HEK293T (cell line): ENCODE measurements around the gene TASOR2.

Experiments used
- CTCF ChIA-PET: fragments of 350-600 bp; formaldehyde crosslinking; extraction: SDS; loops from one replicate; lab custom pipeline; 2021; ENCODE audit warnings: antibody characterized with exemption, inconsistent platforms; lab: Yijun Ruan, JAX
- POLR2A ChIA-PET: fragments of 350-600 bp; formaldehyde crosslinking; extraction: SDS; loops from one replicate; lab custom pipeline; 2020; ENCODE audit warnings: antibody characterized with exemption, inconsistent platforms; lab: Yijun Ruan, JAX
- DNase-seq: peaks from one replicate; pipeline ENCODE4 v3.0.0; 2012; ENCODE audit warnings: mixed read lengths; ENCODE audit errors: extremely low spot score
- ARNT ChIP-seq: fragments of 450-650 bp; IDR thresholded peaks from 2 replicates; pipeline ENCODE4 v1.6.1; 2017; ENCODE audit warnings: mild to moderate bottlenecking
- BHLHE40 ChIP-seq: fragments of 450-650 bp; IDR thresholded peaks from 2 replicates; pipeline ENCODE4 v1.6.1; 2016; ENCODE audit warnings: mild to moderate bottlenecking, moderate library complexity, borderline replicate concordance
- CTBP1 ChIP-seq: fragments of 450-650 bp; IDR thresholded peaks from 2 replicates; pipeline ENCODE4 v1.6.1; 2016; ENCODE audit warnings: borderline replicate concordance
- ELF4 ChIP-seq: fragments of 450-650 bp; IDR thresholded peaks from 2 replicates; pipeline ENCODE4 v1.6.1; 2017; ENCODE audit warnings: antibody characterized with exemption
- FOXA1 ChIP-seq: fragments of 450-650 bp; IDR thresholded peaks from 2 replicates; pipeline ENCODE4 v1.6.1; 2016; ENCODE audit warnings: mild to moderate bottlenecking
- FOXK2 ChIP-seq: fragments of 450-650 bp; IDR thresholded peaks from 2 replicates; pipeline ENCODE4 v1.6.1; 2016; ENCODE audit warnings: mild to moderate bottlenecking
- FOXM1 ChIP-seq: fragments of 450-650 bp; IDR thresholded peaks from 2 replicates; pipeline ENCODE4 v1.6.1; 2017; ENCODE audit warnings: mild to moderate bottlenecking, borderline replicate concordance
- HDGF ChIP-seq: fragments of 450-650 bp; IDR thresholded peaks from 2 replicates; pipeline ENCODE4 v1.6.1; 2017; ENCODE audit warnings: antibody characterized with exemption, borderline replicate concordance
- L3MBTL2 ChIP-seq: fragments of 450-650 bp; conservative IDR thresholded peaks from 2 replicates; pipeline ENCODE4 v1.6.1; 2016; ENCODE audit warnings: mild to moderate bottlenecking
- LEF1 ChIP-seq: fragments of 450-650 bp; IDR thresholded peaks from 2 replicates; pipeline ENCODE4 v1.6.1; 2017; ENCODE audit warnings: mild to moderate bottlenecking, borderline replicate concordance
- NFRKB ChIP-seq: fragments of 450-650 bp; IDR thresholded peaks from 2 replicates; pipeline ENCODE4 v1.6.1; 2016; ENCODE audit warnings: mild to moderate bottlenecking, moderate library complexity
- SP1 ChIP-seq: fragments of 450-650 bp; IDR thresholded peaks from 2 replicates; pipeline ENCODE4 v1.6.1; 2017
- SUZ12 ChIP-seq: fragments of 450-650 bp; IDR thresholded peaks from 2 replicates; pipeline ENCODE4 v1.6.1; 2016; ENCODE audit warnings: mild to moderate bottlenecking
- TARDBP ChIP-seq: fragments of 450-650 bp; IDR thresholded peaks from 2 replicates; pipeline ENCODE4 v1.6.1; 2016
- ZNF384 ChIP-seq: fragments of 450-650 bp; IDR thresholded peaks from 2 replicates; pipeline ENCODE4 v1.6.1; 2016
- TF ChIP-seq, protein P1 (sequence below): fragments of 450-650 bp; IDR thresholded peaks from 2 replicates; pipeline ENCODE4 v1.6.1; 2016

The TASOR2 gene

DNA sequence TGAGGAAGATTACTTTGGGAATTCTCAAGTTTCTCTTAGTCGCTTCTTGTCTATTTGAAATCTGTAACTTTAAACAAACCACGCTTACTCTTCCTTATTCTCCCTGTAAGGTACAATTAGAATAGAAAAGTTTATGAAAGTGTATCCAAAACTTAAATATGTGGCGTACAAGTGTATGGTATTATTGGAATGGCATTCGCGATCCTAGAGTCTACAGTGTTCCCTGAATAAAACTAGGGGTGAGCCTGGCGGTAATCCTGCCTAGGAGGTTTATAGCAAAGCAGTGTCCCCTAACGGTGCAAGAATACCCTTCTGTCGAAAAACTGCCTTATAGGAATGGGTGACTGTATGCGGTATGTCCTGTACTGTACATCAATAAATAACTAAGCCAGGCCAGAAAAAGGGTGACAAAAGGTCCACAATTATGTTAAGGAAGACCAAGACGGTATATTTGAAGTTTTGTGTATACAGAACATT lies 1.2 kb downstream of the TASOR2 start:
- ChIA-PET CTCF (no interaction called here), POLR2A (no interaction called here)
- no peak for TF ChIP-seq HDGF
- no peak for TF ChIP-seq FOXK2
- TF ChIP-seq ZNF384: no peak
- no peak for TF ChIP-seq CTBP1
- TF ChIP-seq, protein P1, sequence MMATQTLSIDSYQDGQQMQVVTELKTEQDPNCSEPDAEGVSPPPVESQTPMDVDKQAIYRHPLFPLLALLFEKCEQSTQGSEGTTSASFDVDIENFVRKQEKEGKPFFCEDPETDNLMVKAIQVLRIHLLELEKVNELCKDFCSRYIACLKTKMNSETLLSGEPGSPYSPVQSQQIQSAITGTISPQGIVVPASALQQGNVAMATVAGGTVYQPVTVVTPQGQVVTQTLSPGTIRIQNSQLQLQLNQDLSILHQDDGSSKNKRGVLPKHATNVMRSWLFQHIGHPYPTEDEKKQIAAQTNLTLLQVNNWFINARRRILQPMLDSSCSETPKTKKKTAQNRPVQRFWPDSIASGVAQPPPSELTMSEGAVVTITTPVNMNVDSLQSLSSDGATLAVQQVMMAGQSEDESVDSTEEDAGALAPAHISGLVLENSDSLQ: no peak
- no peak for TF ChIP-seq FOXA1
- TF ChIP-seq LEF1: no peak
- TF ChIP-seq BHLHE40: no peak
- no peak for TF ChIP-seq ELF4
- no peak for TF ChIP-seq NFRKB
- TF ChIP-seq ARNT: no peak
- TF ChIP-seq FOXM1: no peak
- no peak for TF ChIP-seq L3MBTL2
- no peak for TF ChIP-seq SUZ12
- TF ChIP-seq SP1: no peak
- no peak for TF ChIP-seq TARDBP
- DNase-seq: no peak

DNA sequence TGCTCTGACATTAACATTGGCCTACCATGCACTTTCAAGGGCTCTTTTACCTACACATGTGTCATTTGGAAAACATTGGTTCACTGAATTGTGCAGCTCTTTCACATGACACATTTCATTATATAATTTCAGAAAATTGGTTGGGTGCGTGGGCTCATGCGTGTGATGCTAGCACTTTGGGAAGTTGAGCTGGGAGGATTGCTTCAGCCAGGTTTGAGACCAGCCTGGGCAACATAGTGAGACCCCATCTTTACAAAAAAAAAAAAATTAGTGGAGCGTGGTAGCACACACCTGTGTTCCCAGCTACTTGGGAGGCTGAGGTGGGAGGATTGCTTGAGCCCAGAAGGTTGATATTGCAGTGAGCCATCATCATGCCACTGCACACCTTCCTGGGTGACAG lies 3.9 kb downstream of the TASOR2 start:
- ChIA-PET CTCF (interaction anchor here (0.7 to 1.0 kb wide), 2 partner anchors 123 to 774 kb away, joined by 3 to 4 read pairs; no protein-coding TSS in a partner anchor), POLR2A (interaction anchor here (0.7 to 1.1 kb wide), 2 partner anchors 14 to 125 kb away, joined by 3 read pairs; partner anchors contain the start of gene GDI2)
- no peak for TF ChIP-seq FOXK2
- no peak for TF ChIP-seq BHLHE40
- no peak for TF ChIP-seq ELF4
- TF ChIP-seq HDGF: no peak
- TF ChIP-seq ARNT: no peak
- TF ChIP-seq NFRKB: no peak
- no peak for TF ChIP-seq LEF1
- TF ChIP-seq FOXA1: no peak
- TF ChIP-seq L3MBTL2: no peak
- TF ChIP-seq TARDBP: no peak
- TF ChIP-seq CTBP1: no peak

DNA sequence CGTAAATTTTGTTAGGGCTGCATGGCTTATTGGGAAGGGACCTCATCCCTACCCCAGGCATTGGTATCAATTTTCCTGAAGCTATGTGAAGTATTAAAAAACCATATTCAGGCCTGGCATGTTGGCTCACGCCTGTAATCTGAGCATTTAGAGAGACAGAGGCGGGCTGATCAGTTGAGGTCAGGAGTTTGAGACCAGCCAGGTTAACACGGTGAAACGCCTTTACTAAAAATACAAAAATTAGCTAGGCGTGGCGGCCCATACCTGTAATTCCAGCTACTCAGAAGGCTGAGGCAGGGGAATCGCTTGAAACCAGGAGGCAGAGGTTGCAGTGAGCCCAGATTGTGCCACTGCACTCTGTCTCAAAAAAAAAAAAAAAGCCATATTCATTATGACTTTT lies 7.1 kb downstream of the TASOR2 start:
- TF ChIP-seq FOXM1 (no peak), HDGF (no peak), ZNF384 (no peak), SUZ12 (no peak), CTBP1 (no peak), BHLHE40 (no peak), LEF1 (no peak), ELF4 (no peak), SP1 (no peak), NFRKB (no peak), FOXA1 (no peak), L3MBTL2 (no peak), FOXK2 (no peak), ARNT (no peak), TARDBP (no peak)
- TF ChIP-seq, protein P1: no peak
- ChIA-PET POLR2A (interaction anchor here (1.3 to 1.5 kb wide), 2 partner anchors 10 to 69 kb away, joined by 3 to 5 read pairs; no protein-coding TSS in a partner anchor), CTCF (interaction anchor here (0.6 to 0.7 kb wide), 2 partner anchors 8 to 69 kb away, joined by 3 to 4 read pairs; no protein-coding TSS in a partner anchor)
- no peak for DNase-seq

More for the DNA sequence above, 3.9 kb downstream of the TASOR2 start:
- no peak for DNase-seq

DNA sequence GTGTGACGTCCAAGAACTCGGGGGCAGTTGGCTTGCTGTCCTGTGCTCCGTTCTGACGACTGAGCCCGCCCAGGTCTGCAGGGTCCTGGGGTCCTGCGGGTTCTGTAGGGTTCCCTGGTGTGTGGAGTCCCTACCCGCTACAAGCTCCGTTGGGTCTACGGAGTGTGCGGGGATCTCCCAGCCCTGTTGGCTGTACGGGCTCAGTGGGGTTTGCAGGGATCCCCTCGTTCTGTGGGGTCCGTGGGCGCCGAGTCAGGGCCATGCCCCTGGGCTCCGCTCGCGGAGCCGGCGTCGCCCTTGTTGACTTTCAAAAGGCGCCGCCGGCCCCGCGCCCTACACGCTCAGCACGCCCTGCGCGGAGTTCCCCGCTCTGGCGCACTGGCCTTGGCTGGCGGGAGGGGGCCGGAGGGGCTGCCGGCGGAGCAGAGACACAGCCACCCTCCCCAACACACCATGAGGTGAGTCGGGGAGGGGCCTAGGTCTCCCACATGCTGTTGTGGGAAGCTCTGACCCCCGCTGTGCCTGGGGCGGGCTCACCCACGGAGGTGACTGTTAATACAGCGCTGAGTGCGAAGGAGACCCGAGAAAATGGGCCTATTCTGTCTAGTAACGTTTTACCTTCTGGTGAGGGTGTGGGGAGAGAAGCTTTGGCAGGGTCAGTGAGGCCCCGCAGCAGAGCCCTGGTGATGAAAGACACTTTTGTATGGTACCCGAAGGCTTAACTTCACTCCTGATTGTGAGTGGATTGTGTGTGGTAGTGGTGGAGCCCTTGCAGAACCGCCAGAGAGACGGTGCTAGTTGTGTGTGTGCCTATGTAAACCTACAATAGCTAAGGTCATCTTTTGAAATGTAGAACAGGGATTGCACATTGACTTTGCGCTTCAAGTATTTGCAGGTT lies 8.1 kb downstream of the TASOR2 start:
- TF ChIP-seq L3MBTL2 (peak; percentile 38; the same call in 1 of the 2 replicates), NFRKB (no peak), FOXK2 (no peak), ZNF384 (no peak), CTBP1 (no peak), SP1 (no peak), FOXM1 (peak; percentile 68; the same call in 1 of the 2 replicates), SUZ12 (no peak)
- peak; percentile 60 for DNase-seq
- ChIA-PET CTCF (interaction anchor here (0.6 to 0.7 kb wide), 2 partner anchors 9 to 15 kb away, joined by 3 read pairs; no protein-coding TSS in a partner anchor), POLR2A (interaction anchor here (1.3 to 1.5 kb wide), 3 partner anchors 11 to 70 kb away, joined by 3 to 5 read pairs (median 3); no protein-coding TSS in a partner anchor)

DNA sequence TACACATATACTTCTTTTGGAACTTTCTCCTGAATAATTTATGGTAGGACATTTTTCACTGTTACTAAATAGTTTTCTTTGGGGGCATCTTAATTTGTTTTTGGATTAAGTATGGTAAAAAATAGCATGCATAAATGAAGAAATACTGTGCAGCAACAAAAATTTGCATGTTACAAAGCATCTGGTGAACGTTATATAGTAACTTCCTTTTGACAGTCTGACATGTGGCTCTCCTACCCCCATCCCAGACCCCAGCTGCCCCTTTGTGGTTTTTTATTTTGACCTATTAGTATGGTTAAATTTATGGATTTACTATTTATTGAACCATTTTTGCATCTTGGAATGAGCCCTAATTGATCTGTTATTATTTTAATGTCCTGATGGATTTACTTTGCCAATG lies 9.9 kb downstream of the TASOR2 start:
- DNase-seq: no peak
- ChIA-PET POLR2A (interaction anchor here (0.6 kb wide), 2 partner anchors 17 to 261 kb away, joined by 3 to 7 read pairs; no protein-coding TSS in a partner anchor), CTCF (no interaction called here)
- TF ChIP-seq, protein P1: no peak
- TF ChIP-seq NFRKB (no peak), ELF4 (no peak)

DNA sequence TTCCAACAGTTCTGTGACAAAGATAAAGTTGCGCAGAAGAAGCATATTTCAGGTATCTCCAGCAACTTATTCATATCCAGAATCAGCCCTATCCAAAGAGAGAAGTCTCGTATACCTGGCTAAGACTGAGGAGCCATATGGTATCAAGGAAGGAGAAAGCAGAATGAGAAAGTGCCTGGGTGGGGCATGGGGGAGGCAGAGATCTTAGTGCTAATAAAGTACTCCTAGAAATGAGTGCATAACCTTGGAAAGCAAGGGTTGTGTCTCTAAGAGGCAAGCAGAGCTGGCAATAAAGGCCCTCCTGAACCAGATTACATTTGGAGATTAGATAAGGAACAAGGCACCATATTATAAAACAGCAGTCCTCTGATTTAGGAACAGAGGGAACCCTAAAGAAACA lies 12.7 kb downstream of the TASOR2 start:
- ChIA-PET CTCF (no interaction called here), POLR2A (no interaction called here)
- TF ChIP-seq ZNF384: no peak
- DNase-seq: no peak
